Karpas-422 (cell line): ENCODE results near the gene ZNF208. TPM values are rescaled to one million over a fixed set of nuclear protein-coding genes. Genes with fewer than 3 reads are reported as not detected.
"Not testable (repeated sequence)": the region's sequence is repeated elsewhere in the genome, so short reads cannot be mapped to it uniquely, and the experiment has no call there.

Experiments
- DNase-seq: peaks from one replicate; pipeline ENCODE4 v3.0.0-alpha.2; 2015
- H2AFZ ChIP-seq: fragments of 200-600 bp; sonication (generic); 2 replicates; pipeline ENCODE4 v1.6.1; 2014; ENCODE audit warnings: antibody characterized with exemption, low read length, mixed read lengths
- H3K27ac ChIP-seq: fragments of 200-600 bp; sonication (generic); 2 replicates; pipeline ENCODE4 v1.5.1; 2014; ENCODE audit warnings: mild to moderate bottlenecking, low read length, moderate library complexity
- H3K27me3 ChIP-seq: fragments of 200-600 bp; sonication (generic); 2 replicates; pipeline ENCODE4 v1.6.1; 2014; ENCODE audit warnings: low read length, mixed read lengths
- H3K36me3 ChIP-seq: fragments of 200-600 bp; sonication (generic); 2 replicates; pipeline ENCODE4 v1.6.1; 2014; ENCODE audit warnings: low read length, mixed read lengths; ENCODE audit not compliant: insufficient read depth
- H3K4me1 ChIP-seq: fragments of 200-600 bp; sonication (generic); 2 replicates; pipeline ENCODE4 v1.6.1; 2014; ENCODE audit warnings: mild to moderate bottlenecking, low read length, mixed read lengths
- H3K4me2 ChIP-seq: fragments of 200-600 bp; sonication (generic); 2 replicates; pipeline ENCODE4 v1.6.1; 2014; ENCODE audit warnings: low read length, low read depth, mild to moderate bottlenecking; ENCODE audit not compliant: poor library complexity, severe bottlenecking
- H3K4me3 ChIP-seq: fragments of 200-600 bp; sonication (generic); 2 replicates; pipeline ENCODE4 v1.5.1; 2014; ENCODE audit warnings: mild to moderate bottlenecking, antibody characterized with exemption, low read length, mixed read lengths
- H3K79me2 ChIP-seq: fragments of 200-600 bp; sonication (generic); 2 replicates; pipeline ENCODE4 v1.6.1; 2014; ENCODE audit warnings: mild to moderate bottlenecking, low read length, mixed read lengths
- H3K9ac ChIP-seq: fragments of 200-600 bp; sonication (generic); 2 replicates; pipeline ENCODE4 v1.6.0; 2014; ENCODE audit warnings: low read length
- H3K9me2 ChIP-seq: fragments of 200-600 bp; sonication (generic), shearing (Covaris generic); replicated peaks from 2 replicates; pipeline ENCODE4 v1.6.0; 2014; ENCODE audit warnings: mild to moderate bottlenecking, low read length, moderate library complexity; ENCODE audit not compliant: insufficient read depth
- H3K9me3 ChIP-seq: fragments of 300-700, 200-600 bp; sonication (generic); 2 replicates; pipeline ENCODE4 v1.6.1; 2014; ENCODE audit warnings: low read length, mixed read lengths
- H4K20me1 ChIP-seq: fragments of 200-600 bp; sonication (generic); 2 replicates; pipeline ENCODE4 v1.6.1; 2014; ENCODE audit warnings: mild to moderate bottlenecking, antibody characterized with exemption, low read length, low read depth; ENCODE audit not compliant: insufficient read depth
- total RNA-seq: library from RNA; depleted of rRNA; stranded (reverse); fragments of >200 nt; shearing (Covaris generic); gene quantifications from 2 replicates; pipeline ENCODE4 v1.2.3, GENCODE V29; 2014; ENCODE audit warnings: low replicate concordance

ZNF208 gene
- total RNA-seq, 1 experiment from 2014 or later: not detected

- Histone ChIP-seq H3K4me3 (no peak overlapping the region), H4K20me1 (no peaks in the 10 kb centered on the region), H3K9me2 (no peaks in the 10 kb centered on the region), H3K27me3 (no peaks in the 10 kb centered on the region), H3K4me1 (no peaks in the 10 kb centered on the region), H3K27ac (no peak overlapping the region), H3K9ac (no peak overlapping the region), H3K36me3 (no peaks in the 10 kb centered on the region), H2AFZ (no peak overlapping the region), H3K9me3 (peaks cover 14% of the 10 kb centered on the region), H3K4me2 (no peak overlapping the region), H3K79me2 (no peaks in the 10 kb centered on the region)
- no peak for DNase-seq
Measured at GRCh38 chr19:21907516-21907915, 103.2 kb downstream of the ZNF208 start.

- no peak for DNase-seq
- Histone ChIP-seq H3K9ac (no peak overlapping the region), H3K27ac (no peak overlapping the region), H3K4me2 (no peak overlapping the region), H3K79me2 (no peaks in the 10 kb centered on the region), H3K4me1 (no peaks in the 10 kb centered on the region), H3K9me3 (peaks cover 6% of the 10 kb centered on the region), H3K36me3 (no peaks in the 10 kb centered on the region), H3K27me3 (no peaks in the 10 kb centered on the region), H3K9me2 (no peaks in the 10 kb centered on the region), H2AFZ (no peak overlapping the region), H4K20me1 (no peaks in the 10 kb centered on the region), H3K4me3 (no peak overlapping the region)
Measured at GRCh38 chr19:21902571-21902970, 108.2 kb downstream of the ZNF208 start.

GRCh38 chr19:21901861-21902260 lies 108.9 kb downstream of the ZNF208 start:
- H4K20me1 ChIP-seq: no peaks in the 10 kb centered on the region
- no peaks in the 10 kb centered on the region for H3K4me1 ChIP-seq
- no peaks in the 10 kb centered on the region for H3K9me2 ChIP-seq
- H3K79me2 ChIP-seq: no peaks in the 10 kb centered on the region
- no peak overlapping the region for H3K4me2 ChIP-seq
- no peak overlapping the region for H3K9ac ChIP-seq
- no peaks in the 10 kb centered on the region for H3K27me3 ChIP-seq
- H3K27ac ChIP-seq: no peak overlapping the region
- no peak overlapping the region for H3K4me3 ChIP-seq
- H3K36me3 ChIP-seq: no peaks in the 10 kb centered on the region
- no peak for DNase-seq
- no peak overlapping the region for H2AFZ ChIP-seq
- peaks cover 6% of the 10 kb centered on the region for H3K9me3 ChIP-seq

GRCh38 chr19:21900401-21900800 lies 110.3 kb downstream of the ZNF208 start:
- Histone ChIP-seq H3K9me2 (no peaks in the 10 kb centered on the region), H3K36me3 (no peaks in the 10 kb centered on the region), H3K79me2 (no peaks in the 10 kb centered on the region), H3K27me3 (no peaks in the 10 kb centered on the region), H3K4me2 (no peak overlapping the region), H2AFZ (no peak overlapping the region), H3K9ac (no peak overlapping the region), H3K4me1 (no peaks in the 10 kb centered on the region), H3K27ac (no peak overlapping the region), H3K4me3 (no peak overlapping the region), H4K20me1 (no peaks in the 10 kb centered on the region), H3K9me3 (no peaks in the 10 kb centered on the region; the same call in 1 of the 2 replicates)
- DNase-seq: no peak

GRCh38 chr19:21891086-21891485 lies 119.7 kb downstream of the ZNF208 start:
- Histone ChIP-seq H3K4me1 (no peaks in the 10 kb centered on the region), H3K4me2 (no peak overlapping the region), H3K27ac (no peak overlapping the region), H3K9ac (no peak overlapping the region), H3K27me3 (no peaks in the 10 kb centered on the region), H3K4me3 (no peak overlapping the region), H3K9me3 (no peaks in the 10 kb centered on the region; the same call in 1 of the 2 replicates), H3K9me2 (no peaks in the 10 kb centered on the region), H3K79me2 (no peaks in the 10 kb centered on the region), H4K20me1 (no peaks in the 10 kb centered on the region), H2AFZ (no peak overlapping the region), H3K36me3 (no peaks in the 10 kb centered on the region; the same call in 1 of the 2 replicates)
- DNase-seq: no peak

- H3K4me1 ChIP-seq, H3K9me2 ChIP-seq, H3K36me3 ChIP-seq, H3K4me2 ChIP-seq, H4K20me1 ChIP-seq, DNase-seq, H3K27ac ChIP-seq, H3K79me2 ChIP-seq, H3K4me3 ChIP-seq, H3K27me3 ChIP-seq, H3K9me3 ChIP-seq, H3K9ac ChIP-seq, H2AFZ ChIP-seq: not testable (repeated sequence)
Measured at GRCh38 chr19:21890017-21890416, 120.7 kb downstream of the ZNF208 start.

- not testable (repeated sequence) for H3K9ac ChIP-seq, H3K9me3 ChIP-seq, H3K9me2 ChIP-seq, H3K27me3 ChIP-seq, H3K4me1 ChIP-seq, H2AFZ ChIP-seq, H3K27ac ChIP-seq, H3K4me3 ChIP-seq, H3K79me2 ChIP-seq, H3K4me2 ChIP-seq, H4K20me1 ChIP-seq, DNase-seq, H3K36me3 ChIP-seq
Measured at GRCh38 chr19:21885516-21885915, 125.2 kb downstream of the ZNF208 start.

GRCh38 chr19:21884786-21885185 lies 126.0 kb downstream of the ZNF208 start:
- not testable (repeated sequence) for H2AFZ ChIP-seq, H3K4me3 ChIP-seq, H3K9ac ChIP-seq, H4K20me1 ChIP-seq, H3K27me3 ChIP-seq, H3K4me1 ChIP-seq, H3K27ac ChIP-seq, H3K9me2 ChIP-seq, H3K79me2 ChIP-seq, H3K9me3 ChIP-seq, DNase-seq, H3K4me2 ChIP-seq, H3K36me3 ChIP-seq

GRCh38 chr19:21883516-21883915 lies 127.2 kb downstream of the ZNF208 start:
- Histone ChIP-seq H3K9me3 (no peaks in the 10 kb centered on the region), H3K9me2 (no peaks in the 10 kb centered on the region), H2AFZ (no peak overlapping the region), H3K9ac (no peak overlapping the region), H3K4me3 (no peak overlapping the region), H3K27ac (no peak overlapping the region), H3K27me3 (no peaks in the 10 kb centered on the region), H4K20me1 (no peaks in the 10 kb centered on the region), H3K4me1 (no peaks in the 10 kb centered on the region), H3K79me2 (no peaks in the 10 kb centered on the region), H3K36me3 (no peaks in the 10 kb centered on the region), H3K4me2 (no peak overlapping the region)
- DNase-seq: no peak
